Activated T-helper 17 cell treated with anti-CD3 and anti-CD28 coated beads, Interleukin-2, amount 50 U/mL, for 72 hours (primary cell): ENCODE results near the gene PACRG. TPM values are rescaled to one million over a fixed set of nuclear protein-coding genes. Genes with fewer than 3 reads are reported as not detected.

Experiments used
- ATAC-seq: fragments of 150-1000 bp; cut with Tn5 transposase; replicated peaks from 2 replicates; pipeline ENCODE4 v1.10.0; 2021; ENCODE audit warnings: mild to moderate bottlenecking, moderate library complexity
- H3K27ac Mint-ChIP-seq: one replicate; pipeline ENCODE4 v1.8.0; 2022; ENCODE audit warnings: mixed read lengths
- H3K27me3 Mint-ChIP-seq: one replicate; pipeline ENCODE4 v1.8.0; 2022; ENCODE audit warnings: mixed read lengths
- H3K36me3 Mint-ChIP-seq: one replicate; pipeline ENCODE4 v1.8.0; 2022; ENCODE audit warnings: low read depth, mild to moderate bottlenecking, mixed read lengths
- H3K4me1 Mint-ChIP-seq: one replicate; pipeline ENCODE4 v1.8.0; 2022; ENCODE audit warnings: mixed read lengths
- H3K4me3 Mint-ChIP-seq: one replicate; pipeline ENCODE4 v1.8.0; 2022; ENCODE audit warnings: mild to moderate bottlenecking, mixed read lengths
- H3K9me3 Mint-ChIP-seq: one replicate; pipeline ENCODE4 v1.8.0; 2022; ENCODE audit warnings: mixed read lengths
- total RNA-seq, 2 donors: library from RNA; stranded (reverse); gene quantifications; one replicate each; pipeline ENCODE4 v1.2.3, GENCODE V29; 2022

The PACRG gene
- total RNA-seq, 2 donors from 2014 or later: not detected

DNA sequence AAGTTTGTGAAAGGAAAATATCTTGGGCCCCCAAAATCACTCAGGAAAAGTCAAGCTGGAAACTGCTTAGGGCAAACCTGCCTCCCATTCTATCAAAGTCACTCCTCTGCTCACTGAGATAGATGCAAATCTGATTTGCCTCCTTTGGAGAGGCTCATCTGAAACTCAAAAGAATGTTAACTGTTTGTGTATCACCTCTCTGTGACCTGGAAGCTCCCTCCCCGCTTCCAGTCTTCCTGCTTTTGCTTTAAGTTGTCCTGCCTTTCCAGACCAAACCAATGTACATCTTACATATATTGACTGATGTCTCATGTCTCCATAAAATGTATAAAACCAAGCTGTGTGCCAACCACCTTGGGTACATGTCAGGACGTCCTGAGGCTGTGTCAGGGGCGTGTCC, 355.4 kb downstream of the PACRG start:
- Mint-ChIP-seq H3K4me3 (no peak overlapping the region), H3K36me3 (no peaks in the 10 kb centered on the region), H3K4me1 (peaks cover 4% of the 10 kb centered on the region), H3K27me3 (peaks cover 11% of the 10 kb centered on the region), H3K27ac (no peak overlapping the region), H3K9me3 (peaks cover 7% of the 10 kb centered on the region)
- no peak for ATAC-seq

DNA sequence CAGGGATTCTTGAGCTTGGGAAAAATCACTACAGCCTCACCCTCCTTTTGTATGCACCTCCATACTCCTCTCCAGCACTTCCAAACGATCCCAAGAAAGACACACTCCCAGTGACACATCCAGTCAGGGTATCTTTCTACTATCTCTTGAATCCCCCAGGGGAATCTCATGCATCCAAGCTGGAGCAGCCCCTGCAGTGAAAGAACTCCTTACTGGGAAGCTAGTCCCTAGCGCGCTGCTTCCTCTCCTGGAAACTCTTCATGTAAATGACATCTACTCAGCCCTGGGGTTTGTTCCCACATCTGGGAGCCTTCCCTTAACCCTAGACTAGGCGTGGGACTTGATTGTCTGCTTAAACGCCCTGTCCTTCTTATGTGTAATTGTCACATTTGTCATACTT, 357.7 kb downstream of the PACRG start:
- Mint-ChIP-seq H3K4me3 (no peak overlapping the region), H3K27me3 (peaks cover 11% of the 10 kb centered on the region), H3K27ac (no peak overlapping the region), H3K4me1 (peaks cover 4% of the 10 kb centered on the region), H3K36me3 (no peaks in the 10 kb centered on the region), H3K9me3 (peaks cover 7% of the 10 kb centered on the region)
- no peak for ATAC-seq

DNA sequence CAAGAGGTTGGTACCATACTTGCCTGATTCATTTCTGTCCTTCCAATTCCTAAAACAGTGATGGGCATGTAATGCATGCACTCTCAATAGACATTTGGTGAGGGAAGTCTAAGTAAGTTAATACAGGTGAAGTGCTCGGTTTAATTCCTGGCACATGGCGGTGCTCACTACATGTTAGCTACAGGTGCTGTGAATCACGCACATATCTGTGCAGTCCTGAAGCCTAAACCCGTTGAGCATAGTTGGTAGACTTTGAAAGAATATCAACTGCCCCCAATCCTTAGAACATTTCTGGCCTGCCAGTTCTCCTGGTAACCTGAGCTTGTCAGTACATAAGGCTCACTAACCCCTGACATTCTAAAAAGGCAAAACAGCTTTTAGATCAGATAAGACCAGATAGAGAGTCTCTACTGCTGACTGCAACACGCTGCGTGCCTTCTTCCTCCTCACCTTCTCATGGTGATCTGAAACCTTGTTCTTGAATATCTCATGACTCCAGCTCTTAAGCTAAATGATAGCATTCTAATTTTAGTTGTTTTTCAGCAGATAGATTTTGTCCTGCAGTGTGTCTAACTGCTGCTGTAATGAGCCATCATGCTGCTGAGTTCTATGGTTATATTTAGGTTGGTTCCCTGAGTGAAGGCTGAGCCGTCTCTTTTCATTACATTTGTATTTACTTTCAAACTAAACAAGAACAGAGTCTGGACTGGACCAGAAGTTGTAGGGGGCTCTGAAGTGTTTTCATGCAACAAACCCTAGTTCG, 358.3 kb downstream of the PACRG start:
- Mint-ChIP-seq H3K27ac (no peak overlapping the region), H3K9me3 (peaks cover 7% of the 10 kb centered on the region), H3K36me3 (no peaks in the 10 kb centered on the region), H3K27me3 (peaks cover 11% of the 10 kb centered on the region), H3K4me3 (no peak overlapping the region), H3K4me1 (peaks cover 4% of the 10 kb centered on the region)
- no peak for ATAC-seq

DNA sequence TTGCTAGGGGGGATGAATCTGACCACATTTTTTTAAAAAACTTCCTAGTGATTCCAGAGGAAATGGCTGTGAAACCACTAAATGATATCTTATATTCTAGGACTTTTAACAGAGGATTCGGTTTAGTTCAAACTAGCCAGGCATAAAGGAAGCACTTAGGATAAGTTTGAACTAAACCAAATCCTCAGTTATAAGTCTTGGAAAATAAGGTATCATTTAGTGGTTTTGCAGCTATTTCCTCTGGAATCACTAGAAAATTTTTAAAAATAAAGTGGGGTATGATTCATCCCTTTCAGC, 358.8 kb downstream of the PACRG start:
- no peak overlapping the region for H3K27ac Mint-ChIP-seq
- H3K36me3 Mint-ChIP-seq: no peaks in the 10 kb centered on the region
- peaks cover 7% of the 10 kb centered on the region for H3K9me3 Mint-ChIP-seq
- peaks cover 11% of the 10 kb centered on the region for H3K27me3 Mint-ChIP-seq
- ATAC-seq: no peak
- H3K4me3 Mint-ChIP-seq: no peak overlapping the region
- H3K4me1 Mint-ChIP-seq: peaks cover 4% of the 10 kb centered on the region

DNA sequence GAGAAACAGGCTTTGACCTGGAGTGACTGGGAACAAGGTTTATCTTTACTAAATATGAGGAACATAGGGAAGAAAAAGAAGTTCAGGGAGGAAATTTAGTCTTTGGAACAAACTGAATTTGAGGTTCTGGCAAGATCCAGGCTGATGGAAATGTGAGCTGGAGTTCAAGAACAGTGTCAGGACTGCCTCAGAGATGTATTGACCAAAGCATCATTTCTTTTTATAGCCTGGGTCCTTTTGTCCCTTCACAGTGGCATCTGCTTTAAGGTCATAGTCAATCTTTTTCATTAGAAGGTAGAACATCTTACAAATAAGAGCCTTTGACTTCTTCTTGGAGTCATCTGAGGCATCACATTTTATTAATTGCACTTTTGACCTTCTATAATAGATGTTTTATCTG, 360.2 kb downstream of the PACRG start:
- H3K9me3 Mint-ChIP-seq: peaks cover 7% of the 10 kb centered on the region
- no peak for ATAC-seq
- H3K4me1 Mint-ChIP-seq: peaks cover 4% of the 10 kb centered on the region
- H3K27me3 Mint-ChIP-seq: peaks cover 11% of the 10 kb centered on the region
- no peaks in the 10 kb centered on the region for H3K36me3 Mint-ChIP-seq
- no peak overlapping the region for H3K4me3 Mint-ChIP-seq
- H3K27ac Mint-ChIP-seq: no peak overlapping the region

DNA sequence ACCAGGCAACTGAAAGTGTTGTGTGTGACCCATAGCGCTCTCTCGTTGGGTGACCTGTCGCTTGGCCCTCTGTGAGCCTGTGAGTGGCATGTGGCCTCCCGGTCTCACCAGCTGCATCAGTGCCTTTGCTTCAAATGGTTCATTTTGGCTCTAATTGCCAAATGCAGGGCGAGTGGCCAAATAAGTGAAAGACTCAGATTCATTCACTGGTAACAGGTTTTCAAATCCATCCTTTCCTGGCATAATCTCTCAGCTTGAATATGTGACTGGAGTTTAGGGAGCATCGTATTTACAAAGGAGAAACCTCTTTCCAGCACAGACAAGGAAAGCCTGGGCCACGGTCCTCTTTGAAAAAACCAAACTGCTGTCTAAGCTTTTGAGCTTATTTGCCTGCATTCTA, 365.1 kb downstream of the PACRG start:
- H3K36me3 Mint-ChIP-seq: no peaks in the 10 kb centered on the region
- no peaks in the 10 kb centered on the region for H3K9me3 Mint-ChIP-seq
- no peak overlapping the region for H3K27ac Mint-ChIP-seq
- H3K4me3 Mint-ChIP-seq: no peak overlapping the region
- no peaks in the 10 kb centered on the region for H3K4me1 Mint-ChIP-seq
- no peak for ATAC-seq
- no peaks in the 10 kb centered on the region for H3K27me3 Mint-ChIP-seq

DNA sequence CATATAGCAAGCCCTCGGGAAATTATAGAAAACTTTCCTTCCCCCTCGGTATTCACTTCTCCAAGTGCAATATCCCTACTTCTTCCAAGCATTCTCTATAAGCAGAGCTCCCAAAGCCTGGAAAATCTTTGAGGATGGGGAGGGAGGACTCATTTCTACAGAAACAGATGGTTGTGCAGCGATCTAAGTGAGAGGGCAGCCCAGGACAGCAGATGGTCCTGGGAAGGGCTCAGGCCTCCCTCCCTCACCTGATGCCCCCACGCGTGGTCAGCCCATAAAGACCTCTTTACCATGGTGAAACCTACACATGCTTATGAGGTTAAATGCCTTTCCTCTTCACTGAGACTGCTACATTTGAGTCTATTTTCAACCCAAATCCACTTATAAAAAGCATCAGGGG, 367.1 kb downstream of the PACRG start:
- H3K9me3 Mint-ChIP-seq: no peaks in the 10 kb centered on the region
- no peaks in the 10 kb centered on the region for H3K4me1 Mint-ChIP-seq
- no peak for ATAC-seq
- no peaks in the 10 kb centered on the region for H3K27me3 Mint-ChIP-seq
- H3K36me3 Mint-ChIP-seq: no peaks in the 10 kb centered on the region
- H3K27ac Mint-ChIP-seq: no peak overlapping the region
- H3K4me3 Mint-ChIP-seq: no peak overlapping the region

DNA sequence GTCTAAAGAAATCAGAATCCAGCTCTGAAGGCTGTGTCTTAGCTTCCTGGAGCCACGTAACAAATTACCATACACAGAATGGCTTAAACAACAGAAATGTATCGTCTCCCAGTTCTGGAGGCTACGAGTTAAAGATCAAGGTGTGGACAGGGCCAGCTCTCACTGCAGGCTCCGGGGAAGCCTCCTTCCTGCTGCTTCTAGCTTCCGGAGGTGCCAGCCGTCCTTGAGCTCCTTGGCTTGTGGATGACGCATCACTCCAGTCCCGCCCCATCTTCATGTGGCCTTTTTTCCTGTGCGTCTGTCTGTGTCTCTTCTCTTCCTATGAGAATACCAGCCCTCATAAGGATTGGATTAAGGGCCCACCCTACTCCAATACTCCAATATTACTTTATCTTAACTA, 367.6 kb downstream of the PACRG start:
- no peak for ATAC-seq
- Mint-ChIP-seq H3K9me3 (no peaks in the 10 kb centered on the region), H3K4me3 (no peak overlapping the region), H3K4me1 (no peaks in the 10 kb centered on the region), H3K36me3 (no peaks in the 10 kb centered on the region), H3K27me3 (no peaks in the 10 kb centered on the region), H3K27ac (no peak overlapping the region)

DNA sequence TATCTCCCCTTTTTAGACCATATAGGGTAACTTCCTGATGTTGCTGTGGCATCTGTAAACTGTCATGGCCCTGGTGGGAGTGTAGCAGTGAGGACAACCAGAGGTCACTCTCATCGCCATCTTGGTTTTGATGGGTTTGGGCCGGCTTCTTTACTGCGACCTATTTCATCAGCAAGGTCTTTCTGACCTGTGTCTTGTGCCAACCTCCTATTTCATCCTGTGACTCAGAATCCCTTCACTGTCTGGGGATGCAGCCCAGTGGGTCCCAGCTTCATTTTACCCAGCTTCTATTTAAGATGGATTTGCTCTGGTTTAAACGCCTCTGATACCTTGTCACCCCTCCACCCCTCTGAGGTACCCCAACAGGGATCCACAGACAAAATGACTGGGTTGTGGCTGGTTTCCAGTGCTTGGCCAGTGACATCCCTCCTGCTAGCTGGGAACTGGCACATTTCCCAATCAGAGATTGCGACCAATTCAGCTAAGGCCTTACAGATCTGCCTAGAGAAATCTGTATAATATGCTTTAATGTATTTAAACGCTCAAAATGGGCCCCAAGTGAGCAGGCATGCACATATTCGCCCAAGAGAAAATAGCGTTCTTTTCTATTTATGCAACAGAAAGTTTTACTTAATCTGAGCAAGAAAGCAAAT, 371.2 kb downstream of the PACRG start:
- no peaks in the 10 kb centered on the region for H3K9me3 Mint-ChIP-seq
- H3K27me3 Mint-ChIP-seq: no peaks in the 10 kb centered on the region
- H3K4me3 Mint-ChIP-seq: no peak overlapping the region
- no peaks in the 10 kb centered on the region for H3K4me1 Mint-ChIP-seq
- H3K36me3 Mint-ChIP-seq: no peaks in the 10 kb centered on the region
- ATAC-seq: no peak
- H3K27ac Mint-ChIP-seq: no peak overlapping the region

DNA sequence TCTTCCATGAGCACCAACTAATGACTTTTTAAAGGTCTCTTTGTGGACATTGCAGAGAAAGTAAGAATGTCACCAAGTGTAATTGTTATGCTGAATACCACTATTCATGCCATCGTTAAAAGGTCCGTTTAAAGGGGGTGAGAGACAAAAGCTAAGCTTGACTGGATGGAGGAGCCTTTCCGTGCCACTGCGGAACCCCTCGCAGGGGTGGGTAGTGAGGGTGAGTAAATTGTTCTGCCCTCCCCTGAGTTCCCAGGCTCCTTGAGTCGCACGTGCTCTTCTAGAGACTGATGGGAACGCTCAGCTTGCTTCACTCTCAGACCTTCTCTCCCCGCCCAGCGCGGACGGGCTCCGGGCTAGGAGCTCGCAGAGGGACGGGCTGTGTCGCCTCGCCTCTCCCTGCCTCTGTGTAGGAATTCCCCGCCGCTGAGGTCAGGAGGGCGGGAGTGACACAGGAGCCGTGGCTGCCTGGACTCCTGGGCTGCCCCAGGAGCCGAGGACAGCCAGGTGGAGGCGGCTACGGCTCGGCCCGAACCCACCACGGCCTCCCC, 371.9 kb downstream of the PACRG start:
- Mint-ChIP-seq H3K4me1 (no peaks in the 10 kb centered on the region), H3K9me3 (no peaks in the 10 kb centered on the region), H3K36me3 (no peaks in the 10 kb centered on the region), H3K27ac (no peak overlapping the region), H3K27me3 (no peaks in the 10 kb centered on the region), H3K4me3 (no peak overlapping the region)
- no peak for ATAC-seq

DNA sequence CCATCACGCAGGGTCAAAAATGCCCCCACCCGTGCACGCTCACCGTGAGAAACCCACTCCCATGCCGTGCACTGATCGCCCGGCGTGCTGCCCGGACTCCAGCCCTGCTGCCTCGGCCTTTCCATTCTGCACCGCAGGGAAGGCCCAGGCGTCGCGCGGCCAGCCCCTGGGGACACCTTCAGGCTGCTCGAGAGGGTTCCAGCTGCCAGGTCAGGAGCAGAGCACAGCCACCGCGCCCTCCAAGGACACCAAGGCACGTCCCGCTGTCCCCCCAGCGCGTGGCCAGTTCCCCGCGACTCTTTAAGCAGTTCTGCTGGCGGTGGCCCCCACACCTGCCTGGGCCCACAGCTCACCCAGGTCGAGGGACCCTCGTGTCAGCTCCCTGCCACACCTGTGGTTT, 372.5 kb downstream of the PACRG start:
- Mint-ChIP-seq H3K4me3 (no peak overlapping the region), H3K27ac (no peak overlapping the region), H3K4me1 (no peaks in the 10 kb centered on the region), H3K36me3 (no peaks in the 10 kb centered on the region), H3K9me3 (no peaks in the 10 kb centered on the region), H3K27me3 (no peaks in the 10 kb centered on the region)
- no peak for ATAC-seq

DNA sequence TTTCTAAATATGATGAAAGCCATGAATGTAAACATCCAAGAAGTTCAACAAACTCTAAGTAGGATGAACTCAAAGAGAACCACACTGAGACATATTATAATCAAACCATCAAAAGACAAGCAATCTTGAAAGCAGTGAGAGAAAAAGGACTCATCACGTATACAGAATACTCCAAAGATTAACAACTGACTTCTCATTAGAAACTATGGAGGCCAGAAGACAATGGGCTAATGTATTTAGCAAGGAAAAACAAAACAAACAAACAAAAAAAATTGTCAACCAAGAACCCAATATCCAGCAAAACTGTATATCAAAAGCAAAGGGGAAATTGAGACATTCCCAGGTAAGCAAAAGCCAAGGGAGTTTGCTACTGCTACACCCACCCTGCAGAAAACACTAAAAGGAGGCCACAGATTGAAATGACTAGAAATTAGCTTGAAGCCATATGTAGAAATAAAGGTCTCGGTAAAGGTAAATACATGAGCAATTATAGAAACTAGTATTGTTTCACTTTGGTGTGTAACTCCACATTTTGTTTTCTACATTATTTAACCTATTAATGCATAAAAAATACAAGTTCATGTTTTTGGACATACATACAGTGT, 385.7 kb downstream of the PACRG start:
- ATAC-seq: no peak
- H3K27me3 Mint-ChIP-seq: peaks cover 8% of the 10 kb centered on the region
- H3K27ac Mint-ChIP-seq: no peak overlapping the region
- H3K4me3 Mint-ChIP-seq: no peak overlapping the region
- peaks cover 20% of the 10 kb centered on the region for H3K9me3 Mint-ChIP-seq
- no peaks in the 10 kb centered on the region for H3K4me1 Mint-ChIP-seq
- H3K36me3 Mint-ChIP-seq: no peaks in the 10 kb centered on the region

DNA sequence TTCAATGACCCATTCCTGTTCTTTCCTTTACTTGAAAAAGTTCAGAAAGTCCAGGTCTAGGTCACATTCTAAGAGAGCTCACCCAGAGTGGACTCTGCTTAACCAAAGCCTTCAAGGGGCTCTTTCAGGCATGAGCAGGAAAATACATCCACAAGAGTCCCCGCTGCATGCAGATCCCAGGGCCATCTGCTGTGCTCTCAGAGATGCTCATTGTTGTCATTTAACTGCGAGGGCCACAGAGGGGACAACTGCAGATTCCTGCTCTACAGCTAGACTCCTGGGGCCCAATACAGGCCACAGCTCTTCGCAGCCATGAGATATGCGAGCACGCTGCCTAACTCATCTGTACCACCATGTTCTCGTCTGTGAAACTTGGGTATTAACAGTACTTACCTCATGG, 391.2 kb downstream of the PACRG start:
- no peak for ATAC-seq
- no peaks in the 10 kb centered on the region for H3K4me1 Mint-ChIP-seq
- H3K36me3 Mint-ChIP-seq: no peaks in the 10 kb centered on the region
- H3K27ac Mint-ChIP-seq: no peak overlapping the region
- H3K9me3 Mint-ChIP-seq: peaks cover 9% of the 10 kb centered on the region
- H3K27me3 Mint-ChIP-seq: peaks cover 6% of the 10 kb centered on the region
- H3K4me3 Mint-ChIP-seq: no peak overlapping the region

DNA sequence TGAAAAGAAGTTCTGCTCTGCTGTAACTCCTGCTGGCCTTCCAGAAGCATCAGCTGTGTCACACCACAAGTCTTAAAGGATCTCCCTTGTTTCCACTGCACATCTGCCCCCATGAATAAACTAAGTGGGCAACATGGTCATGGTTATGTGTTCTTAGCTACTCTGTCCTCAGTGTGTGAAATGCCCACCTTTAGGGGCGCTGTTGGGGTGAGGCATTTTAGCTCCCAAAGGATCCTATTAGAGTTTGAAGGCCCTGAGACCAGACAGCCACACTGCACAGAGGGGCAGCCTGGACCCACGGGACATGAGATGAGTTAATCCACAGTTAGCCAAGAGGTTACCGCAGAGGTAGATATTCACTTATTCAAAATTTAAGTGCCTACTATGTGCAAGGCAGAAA, 392.4 kb downstream of the PACRG start:
- Mint-ChIP-seq H3K9me3 (peaks cover 6% of the 10 kb centered on the region), H3K27ac (no peak overlapping the region), H3K27me3 (peaks cover 3% of the 10 kb centered on the region), H3K36me3 (no peaks in the 10 kb centered on the region), H3K4me3 (no peak overlapping the region), H3K4me1 (no peaks in the 10 kb centered on the region)
- ATAC-seq: no peak

DNA sequence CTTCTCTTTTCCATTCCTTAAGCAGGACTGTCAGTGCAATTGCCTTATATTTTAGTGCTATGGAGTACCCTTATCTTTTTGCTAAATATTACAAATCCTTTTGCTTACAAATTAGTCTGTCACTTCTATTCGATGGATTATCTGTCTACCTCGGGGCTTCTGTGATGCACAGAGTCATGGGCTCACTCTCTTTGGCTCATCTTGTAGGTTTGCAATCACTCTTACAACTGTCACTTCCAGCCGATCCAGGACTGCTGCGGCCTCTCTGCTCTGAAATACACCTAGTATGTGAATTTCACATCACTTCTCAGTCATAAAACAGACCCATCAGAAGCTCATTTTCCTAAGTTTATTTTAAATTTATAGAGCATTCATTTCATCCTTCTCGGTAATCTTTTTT, 393.5 kb downstream of the PACRG start:
- Mint-ChIP-seq H3K27ac (no peak overlapping the region), H3K4me3 (no peak overlapping the region), H3K27me3 (peaks cover 3% of the 10 kb centered on the region)

More for the DNA sequence above, 393.5 kb downstream of the PACRG start:
- H3K36me3 Mint-ChIP-seq: no peaks in the 10 kb centered on the region
- no peak for ATAC-seq
- no peaks in the 10 kb centered on the region for H3K4me1 Mint-ChIP-seq
- peaks cover 6% of the 10 kb centered on the region for H3K9me3 Mint-ChIP-seq
